Measurements from ENCODE around the gene PCGF2. TPM values are rescaled to one million over a fixed set of nuclear protein-coding genes. Genes with fewer than 3 reads are reported as not detected.

Gene PCGF2
- total and polyA plus RNA-seq, 10 of the 15 experiments (the other 5 are each of a cell fraction or from before 2014, with no cell fraction given), result 2.7 to 35.6 (median 7.2) TPM

- SMC1A ChIA-PET (ENCODE audit: uncharacterized antibody, unreplicated experiment), result interaction anchor here (2.0 to 4.6 kb wide), 3 partner anchors 19 to 57 kb away, joined by 4 to 50 read pairs (median 5); partner anchors contain the start of genes EPOP and PSMB3
- H3K4me3 ChIP-seq, result no peak overlapping the region
- no TSS peak for BruUV-seq (replicated peaks)
- no peak overlapping the region for H3K4me2 ChIP-seq (ENCODE audit: control insufficient read depth, insufficient read depth)
- intact Hi-C loops (cut with micrococcal nuclease; ENCODE audit: unreplicated experiment) (no loop called here), in situ Hi-C loops (cut with MboI) (loop anchor here (5.0 kb wide), 1 partner anchor 56 kb away; no protein-coding TSS in a partner anchor)
- peaks cover 13% of the 10 kb centered on the region for H3K79me2 ChIP-seq (ENCODE audit: control insufficient read depth, insufficient read depth, low read length)
- H3K27me3 ChIP-seq (replicated peaks in 1 of 2; ENCODE audit: control insufficient read depth in 2 of 2, insufficient read depth in 2 of 2, low read length in 1 of 2), result no peaks in the 10 kb centered on the region
- no peak overlapping the region for H3K9ac ChIP-seq (ENCODE audit: control insufficient read depth, insufficient read depth, low read length)
- TF ChIP-seq HCFC1 (IDR thresholded peaks at IDR 0.05; ENCODE audit: low read length) (no peak), ZNF592 (IDR thresholded peaks at IDR 0.05) (no peak), SIN3A (IDR thresholded peaks at IDR 0.05; ENCODE audit: low read depth, low read length) (no peak), YY1 (IDR thresholded peaks at IDR 0.05; ENCODE audit: low read depth, low read length) (no peak), IKZF2 (IDR thresholded peaks at IDR 0.05) (no peak), E2F4 (IDR thresholded peaks at IDR 0.05; ENCODE audit: low read depth, low read length) (no peak), PRDM15 (CRISPR knock-in tag; IDR thresholded peaks at IDR 0.05) (no peak)
- RAD21 ChIA-PET (ENCODE audit: unreplicated experiment), result interaction anchor here (0.9 to 3.6 kb wide), 5 partner anchors 50 to 65 kb away, joined by 3 to 66 read pairs (median 11); partner anchors contain the start of gene EPOP
- no peak overlapping the region for H3K27ac ChIP-seq (ENCODE audit: control insufficient read depth, insufficient read depth)
- peaks cover 1 to 15% of the 10 kb centered on the region in 2 experiments; a peak in 3 of 4 replicates for H3K36me3 ChIP-seq (ENCODE audit: control insufficient read depth in 2 of 2, insufficient read depth in 2 of 2, low read length in 1 of 2)
- 76% methylated on average over 9 of the region's 9 CpGs for WGBS (ENCODE audit: insufficient coverage, insufficient replicate concordance, low lambda C conversion rate, missing lambda C conversion rate)
- peaks cover 30% of the 10 kb centered on the region for H3K4me1 ChIP-seq (ENCODE audit: control insufficient read depth, insufficient read depth, low read length)
- CTCF ChIA-PET, result interaction anchor here (0.6 to 5.0 kb wide), 8 partner anchors 12 to 175 kb away, joined by 3 to 170 read pairs (median 14); partner anchors contain the start of genes EPOP and PCGF2
- no peaks in the 10 kb centered on the region for H4K20me1 ChIP-seq (ENCODE audit: control insufficient read depth, insufficient read depth)
- POLR2A ChIA-PET, result no interaction called here
- no peaks in the 10 kb centered on the region; the same call in 2 of the 3 replicates for H3K9me3 ChIP-seq (replicated peaks; ENCODE audit: control insufficient read depth, insufficient read depth, low read length)
- ATAC-seq (no peak), FAIRE-seq (no peak), DNase-seq (ENCODE audit: low read depth, low spot score) (no peak)
- H2AFZ ChIP-seq (ENCODE audit: control insufficient read depth, low read depth, low read length), result no peak overlapping the region
Measured at GRCh38 chr17:38733282-38733981, 14.7 kb downstream of the PCGF2 start.

Data from GM12878 (cell line).